D341Med (cell line): ENCODE data around the gene CDH4.

Experiments
- DNase-seq: peaks from one replicate; pipeline ENCODE4 v3.0.0; 2012; ENCODE audit warnings: low spot score

The CDH4 gene

GRCh38 chr20:61719691-61720347, 467.8 kb downstream of the CDH4 start:
- no peak for DNase-seq

- DNase-seq, result no peak
These were observed 468.3 kb downstream of the CDH4 start for GRCh38 chr20:61720348-61720696.

GRCh38 chr20:61722146-61722678, 470.2 kb downstream of the CDH4 start:
- DNase-seq, result no peak

- no peak for DNase-seq
These were observed 471.6 kb downstream of the CDH4 start for GRCh38 chr20:61723529-61724257.

- no peak for DNase-seq
These were observed 472.3 kb downstream of the CDH4 start for GRCh38 chr20:61724376-61724775.

GRCh38 chr20:61725145-61725544, 473.1 kb downstream of the CDH4 start:
- no peak for DNase-seq

DNA sequence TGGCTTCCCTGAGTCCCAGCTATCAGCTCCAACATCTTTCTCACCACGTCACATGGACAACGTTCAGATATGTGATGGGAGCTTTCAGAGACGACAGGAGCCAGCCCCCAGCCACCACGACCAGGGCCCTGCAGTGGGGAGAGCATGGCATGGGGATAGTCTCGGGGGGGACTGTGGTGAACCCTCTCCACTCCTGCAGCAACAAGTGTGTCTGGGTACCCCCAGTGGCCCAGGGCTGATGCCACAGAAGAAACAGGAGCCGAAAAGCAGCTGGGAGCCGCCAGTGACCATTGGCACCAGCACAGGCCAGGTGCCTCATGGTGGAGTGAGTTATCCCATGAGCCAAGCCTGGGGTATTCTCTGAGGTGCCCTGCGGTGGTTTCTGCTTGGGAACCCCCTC, 473.9 kb downstream of the CDH4 start:
- DNase-seq, result no peak

- no peak for DNase-seq
These were observed 474.9 kb downstream of the CDH4 start for GRCh38 chr20:61726979-61727378.

GRCh38 chr20:61727761-61728160, 475.7 kb downstream of the CDH4 start:
- no peak for DNase-seq

DNA sequence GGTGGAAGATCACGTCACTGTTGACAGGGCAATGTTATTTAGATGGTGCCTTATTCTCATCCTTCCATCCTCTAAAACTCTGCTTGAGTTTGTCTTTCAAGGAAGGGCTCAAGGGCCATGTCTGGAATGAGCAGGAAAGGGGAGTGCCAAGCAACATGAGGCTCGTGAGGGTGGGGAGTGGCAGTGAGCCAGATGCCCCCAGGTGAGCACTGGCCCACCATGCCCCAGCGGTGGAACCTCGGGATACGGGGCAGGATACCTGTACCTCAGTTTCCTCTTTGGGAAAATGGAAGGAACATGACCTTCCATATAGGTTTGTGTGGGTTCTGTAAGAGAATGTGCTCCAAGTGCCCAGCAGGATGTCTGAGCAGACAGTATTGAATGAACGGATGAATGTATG, 476.3 kb downstream of the CDH4 start:
- DNase-seq, result no peak

- no peak for DNase-seq
These were observed 477.0 kb downstream of the CDH4 start for GRCh38 chr20:61728786-61729770.

GRCh38 chr20:61730631-61731362, 478.7 kb downstream of the CDH4 start:
- no peak for DNase-seq

DNA sequence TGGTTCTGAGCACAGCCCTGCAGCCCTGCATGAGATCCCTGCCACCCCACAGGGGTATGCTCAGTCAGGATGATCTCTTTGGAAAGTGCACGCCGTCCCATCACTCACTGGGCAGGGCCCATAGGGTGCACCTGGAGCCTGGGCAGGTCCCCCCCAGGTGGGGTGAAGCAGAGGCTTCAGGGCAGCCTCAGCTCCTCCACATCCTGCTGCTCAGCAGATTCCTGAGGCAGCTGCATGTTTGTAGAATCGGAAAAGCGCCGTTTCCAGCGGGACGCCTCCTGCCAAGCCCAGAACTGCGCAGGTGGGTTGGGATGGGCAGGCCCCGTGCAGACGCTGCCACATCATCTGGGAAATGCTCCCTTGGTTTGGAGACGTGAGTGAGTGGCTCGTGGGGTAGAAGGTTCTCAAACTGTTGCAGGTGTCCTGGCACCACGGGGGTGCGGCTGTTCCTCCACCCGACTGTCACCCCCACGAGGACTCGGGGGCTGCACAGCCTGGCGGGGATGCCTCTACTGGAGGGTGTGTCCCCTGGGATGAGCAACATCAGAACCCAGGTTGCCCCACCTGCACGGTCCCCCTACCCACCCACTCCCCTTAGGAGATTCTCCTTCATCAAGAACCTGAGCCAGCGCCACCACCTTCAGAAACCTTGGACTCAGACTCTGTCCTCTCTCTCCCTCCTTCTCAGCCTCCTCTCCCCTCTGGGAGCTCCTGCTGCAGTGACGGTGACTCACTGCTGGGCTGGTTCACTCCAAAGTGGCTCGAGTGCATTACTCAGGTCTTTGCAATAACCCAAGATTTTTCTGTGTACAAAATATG, 479.5 kb downstream of the CDH4 start:
- no peak for DNase-seq

GRCh38 chr20:61732511-61733210, 480.6 kb downstream of the CDH4 start:
- DNase-seq, result no peak

DNA sequence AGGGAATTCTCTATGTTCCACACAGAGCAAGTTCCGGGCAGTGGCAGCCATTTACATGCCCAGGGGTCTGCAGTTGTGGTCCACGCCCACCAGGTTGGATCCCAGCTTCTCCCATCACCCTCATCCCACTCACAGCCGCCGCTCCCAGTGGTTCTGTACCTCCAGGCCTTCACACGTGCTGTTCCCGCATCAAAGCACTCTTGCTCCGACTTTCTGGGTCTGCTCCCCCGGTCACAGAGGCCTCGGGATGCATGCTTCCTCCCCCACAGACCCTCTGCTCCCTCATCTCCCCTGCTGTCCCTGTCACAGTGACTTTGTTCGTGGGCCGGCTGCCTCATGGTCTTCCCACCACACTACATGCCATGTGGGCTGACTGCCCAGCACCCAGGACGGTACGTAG, 481.2 kb downstream of the CDH4 start:
- DNase-seq, result no peak

DNA sequence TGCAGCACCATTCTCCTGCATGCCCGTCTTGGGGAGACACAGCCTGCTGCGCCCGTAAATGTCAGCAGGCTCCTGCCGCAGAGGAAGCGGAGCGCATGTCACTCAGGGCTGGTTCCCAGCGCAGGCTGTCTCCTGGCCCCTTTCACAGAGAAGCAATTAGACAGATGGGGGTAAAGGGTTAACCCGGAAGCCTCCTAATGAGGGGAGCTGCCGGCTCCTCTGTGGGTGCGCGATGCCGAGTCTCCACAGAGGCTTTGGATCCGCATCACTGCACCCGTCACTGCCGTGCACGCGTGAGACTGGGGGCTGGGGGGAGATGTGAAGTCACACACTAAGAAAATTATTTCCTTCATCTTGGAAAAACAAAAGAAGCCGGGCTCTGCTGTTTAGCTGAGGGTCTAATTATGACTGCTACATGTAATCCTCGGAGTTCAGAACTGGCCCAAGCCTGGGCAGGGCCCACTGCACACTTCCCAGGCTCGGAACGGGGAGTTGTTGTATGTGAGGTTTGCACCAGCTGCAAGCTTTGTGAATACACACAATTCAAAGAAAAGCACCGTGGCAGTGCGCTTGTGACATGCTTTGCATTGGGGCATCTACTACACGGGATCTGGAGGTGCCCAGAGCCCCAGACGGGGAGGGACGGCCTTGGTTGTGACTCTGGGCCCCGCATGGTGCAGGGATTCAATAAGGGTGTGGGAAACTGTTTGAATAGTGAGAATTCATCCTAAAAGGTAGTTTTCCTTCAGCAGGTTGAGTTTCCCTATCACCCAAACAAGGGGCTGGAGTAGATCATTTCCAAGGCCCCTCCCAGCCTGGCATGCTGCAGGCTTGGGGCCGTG, 482.1 kb downstream of the CDH4 start:
- DNase-seq, result no peak

DNA sequence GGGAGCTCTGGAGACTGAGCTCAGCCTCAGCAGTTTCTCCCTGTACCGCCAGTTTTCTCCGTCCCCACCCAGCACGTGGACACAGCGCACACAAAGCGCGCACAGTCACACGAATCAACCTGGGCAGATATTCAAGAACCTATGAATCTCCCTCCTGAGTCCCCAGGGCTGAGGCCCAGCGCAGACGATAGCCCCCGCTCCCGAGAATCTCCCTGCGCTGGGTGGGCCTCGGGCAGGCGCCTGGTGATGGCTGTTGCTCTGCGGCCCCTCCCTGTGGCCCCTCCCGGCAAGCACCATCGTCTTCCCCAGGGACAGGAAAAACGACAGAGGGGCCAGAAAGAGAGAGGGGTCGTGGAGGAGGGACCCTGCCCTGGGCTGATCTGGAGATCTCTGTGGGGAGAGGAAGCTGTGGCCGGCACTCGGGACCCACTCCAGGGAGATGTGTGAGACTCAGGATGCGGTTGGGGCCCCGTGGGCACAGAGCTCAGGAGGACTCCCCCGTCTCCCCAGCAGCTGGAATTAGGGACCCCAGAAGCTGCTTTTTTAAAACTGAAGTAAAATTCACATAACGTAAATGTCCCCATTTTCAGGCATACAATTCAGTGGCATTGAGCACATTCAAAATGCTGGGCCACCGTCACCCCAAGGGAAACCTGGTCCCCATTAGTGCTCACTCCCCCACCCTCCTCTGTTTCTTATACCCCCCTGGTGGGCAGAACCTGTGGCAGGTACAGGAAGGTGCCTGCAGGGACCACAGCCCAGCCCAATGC, 482.9 kb downstream of the CDH4 start:
- DNase-seq, result no peak

DNA sequence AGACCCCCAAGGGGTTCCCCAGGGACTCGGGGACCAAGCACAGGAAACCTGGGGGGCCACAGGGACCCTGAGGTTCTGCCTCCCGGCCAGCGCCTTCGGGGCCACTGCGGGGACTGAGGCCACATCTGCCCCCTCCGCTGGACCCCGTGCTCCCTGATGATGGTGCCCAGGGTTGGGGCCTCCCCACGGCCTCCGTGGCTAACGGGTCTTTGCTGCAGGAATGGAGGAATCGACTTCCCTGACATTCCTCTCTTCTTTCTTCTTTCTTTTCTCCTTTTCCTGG, 483.4 kb downstream of the CDH4 start:
- no peak for DNase-seq
